Measurements from ENCODE around the gene MAP3K20.

- TF ChIP-seq CTCF (IDR thresholded peaks at IDR 0.05; ENCODE audit: borderline replicate concordance, extremely low read depth, low read length, poor library complexity, severe bottlenecking) (no peak), EZH2 (IDR thresholded peaks at IDR 0.05; ENCODE audit: borderline replicate concordance, low read depth, low read length, severe bottlenecking) (no peak)
Observed at GRCh38 chr2:173254659-173255058, 179.0 kb downstream of the MAP3K20 start.

All from DND-41 (cell line).